Activated CD8-positive, alpha-beta T cell treated with anti-CD3 and anti-CD28 coated beads for 36 hours (primary cell): ENCODE measurements around the gene CREBL2. TPM values are rescaled to one million over a fixed set of nuclear protein-coding genes. Genes with fewer than 3 reads are reported as not detected.
A peak's percentile ranks its signal among the peaks of the same experiment; 100 is the strongest.
"Not testable (repeated sequence)": the region's sequence is repeated elsewhere in the genome, so short reads cannot be mapped to it uniquely, and the experiment has no call there.

Experiments used
- ATAC-seq: fragments of 200-7000 bp; cut with Tn5 transposase; one replicate; pipeline ENCODE4 v1.10.0; 2021; ENCODE audit warnings: mild to moderate bottlenecking, moderate library complexity
- CTCF ChIA-PET: fragments of 350-600 bp; sonication (Branson Sonifier 250); formaldehyde crosslinking; loops from one replicate; lab custom pipeline; 2021; ENCODE audit warnings: antibody characterized with exemption; lab: Charles Lee
- POLR2A ChIA-PET: fragments of 350-600 bp; sonication (Branson Sonifier 250); formaldehyde crosslinking; loops from one replicate; lab custom pipeline; 2021; ENCODE audit warnings: antibody characterized with exemption; lab: Charles Lee
- DNase-seq: peaks from one replicate; pipeline ENCODE4 v3.0.0-alpha.2; 2020
- H3K27ac Mint-ChIP-seq: one replicate; pipeline ENCODE4 v1.8.0; 2021; ENCODE audit warnings: mild to moderate bottlenecking, mixed read lengths
- H3K27me3 Mint-ChIP-seq: one replicate; pipeline ENCODE4 v1.8.0; 2021; ENCODE audit warnings: mixed read lengths
- H3K36me3 Mint-ChIP-seq: one replicate; pipeline ENCODE4 v1.8.0; 2021; ENCODE audit warnings: low read depth, mixed read lengths
- H3K4me1 Mint-ChIP-seq: one replicate; pipeline ENCODE4 v1.8.0; 2021; ENCODE audit warnings: low read depth, mixed read lengths
- H3K4me3 Mint-ChIP-seq: one replicate; pipeline ENCODE4 v1.8.0; 2021; ENCODE audit warnings: mild to moderate bottlenecking, moderate library complexity, mixed read lengths
- H3K9me3 Mint-ChIP-seq: one replicate; pipeline ENCODE4 v1.8.0; 2021; ENCODE audit warnings: mixed read lengths
- intact Hi-C: fragments of 100-400 bp; cut with micrococcal nuclease; formaldehyde crosslinking; loops from one replicate; pipeline ENCODE4 v1.10.0; 2022
- total RNA-seq, 2 experiments: library from RNA; stranded (reverse); gene quantifications; one replicate each; pipeline ENCODE4 v1.2.3, GENCODE V29; 2021
- TF ChIP-seq, protein P1 (sequence below): fragments of 200-600 bp; IDR thresholded peaks from one replicate; pipeline ENCODE4 v1.8.0; 2022; ENCODE audit warnings: antibody characterized with exemption, mild to moderate bottlenecking

The CREBL2 gene
- total RNA-seq, 2 experiments from 2014 or later = 12.7 to 14.9 TPM

DNA sequence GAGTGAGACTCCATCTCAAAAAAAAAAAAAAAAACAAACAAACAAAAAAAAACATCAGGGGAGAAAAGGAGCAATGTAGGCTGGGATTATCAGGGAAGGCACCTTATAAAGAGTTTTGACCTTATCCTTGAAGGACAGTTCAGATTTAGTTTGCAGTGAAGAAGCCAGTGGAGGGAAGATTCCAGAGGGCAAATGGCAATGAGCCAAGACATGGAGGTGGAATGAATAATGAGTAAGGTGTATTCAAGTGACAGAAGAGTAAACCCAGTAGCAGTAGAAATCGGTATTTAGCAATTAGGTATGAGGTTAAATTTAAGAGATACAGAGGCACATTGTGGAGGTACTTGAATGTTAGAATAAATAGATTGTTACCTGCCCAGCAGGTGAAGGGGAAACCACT is 46.8 kb upstream of the CREBL2 start:
- ChIA-PET POLR2A (no interaction called here), CTCF (interaction anchor here (0.6 to 2.6 kb wide), 17 partner anchors 8 to 207 kb away, joined by 3 to 34 read pairs (median 4); no protein-coding TSS in a partner anchor)
- Mint-ChIP-seq H3K27ac (no peak overlapping the region), H3K4me1 (peaks cover 17% of the 10 kb centered on the region), H3K9me3 (peaks cover 3% of the 10 kb centered on the region), H3K4me3 (no peak overlapping the region), H3K27me3 (no peaks in the 10 kb centered on the region), H3K36me3 (peaks cover 3% of the 10 kb centered on the region)
- TF ChIP-seq, protein P1, sequence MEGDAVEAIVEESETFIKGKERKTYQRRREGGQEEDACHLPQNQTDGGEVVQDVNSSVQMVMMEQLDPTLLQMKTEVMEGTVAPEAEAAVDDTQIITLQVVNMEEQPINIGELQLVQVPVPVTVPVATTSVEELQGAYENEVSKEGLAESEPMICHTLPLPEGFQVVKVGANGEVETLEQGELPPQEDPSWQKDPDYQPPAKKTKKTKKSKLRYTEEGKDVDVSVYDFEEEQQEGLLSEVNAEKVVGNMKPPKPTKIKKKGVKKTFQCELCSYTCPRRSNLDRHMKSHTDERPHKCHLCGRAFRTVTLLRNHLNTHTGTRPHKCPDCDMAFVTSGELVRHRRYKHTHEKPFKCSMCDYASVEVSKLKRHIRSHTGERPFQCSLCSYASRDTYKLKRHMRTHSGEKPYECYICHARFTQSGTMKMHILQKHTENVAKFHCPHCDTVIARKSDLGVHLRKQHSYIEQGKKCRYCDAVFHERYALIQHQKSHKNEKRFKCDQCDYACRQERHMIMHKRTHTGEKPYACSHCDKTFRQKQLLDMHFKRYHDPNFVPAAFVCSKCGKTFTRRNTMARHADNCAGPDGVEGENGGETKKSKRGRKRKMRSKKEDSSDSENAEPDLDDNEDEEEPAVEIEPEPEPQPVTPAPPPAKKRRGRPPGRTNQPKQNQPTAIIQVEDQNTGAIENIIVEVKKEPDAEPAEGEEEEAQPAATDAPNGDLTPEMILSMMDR = no peak
- DNase-seq = no peak
- intact Hi-C loops = loop anchor here (1.0 to 5.0 kb wide), 3 partner anchors 58 to 189 kb away; no protein-coding TSS in a partner anchor
- no peak for ATAC-seq

DNA sequence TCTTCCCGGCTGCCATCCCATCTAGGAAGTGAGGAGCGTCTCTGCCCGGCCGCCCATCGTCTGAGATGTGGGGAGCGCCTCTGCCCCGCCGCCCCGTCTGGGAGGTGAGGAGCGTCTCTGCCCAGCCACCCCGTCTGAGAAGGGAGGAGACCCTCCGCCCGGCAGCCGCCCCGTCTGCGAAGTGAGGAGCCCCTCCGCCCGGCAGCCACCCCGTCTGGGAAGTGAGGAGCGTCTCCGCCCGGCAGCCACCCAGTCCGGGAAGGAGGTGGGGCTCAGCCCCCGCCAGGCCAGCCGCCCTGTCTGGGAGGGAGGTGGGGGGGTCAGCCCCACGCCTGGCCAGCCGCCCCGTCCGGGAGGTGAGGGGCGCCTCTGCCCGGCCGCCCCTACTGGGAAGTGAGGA is 45.7 kb upstream of the CREBL2 start:
- H3K36me3 Mint-ChIP-seq, intact Hi-C loops, H3K27me3 Mint-ChIP-seq, POLR2A ChIA-PET, DNase-seq, ATAC-seq, H3K9me3 Mint-ChIP-seq, H3K27ac Mint-ChIP-seq, H3K4me3 Mint-ChIP-seq, CTCF ChIA-PET: not testable (repeated sequence)
- peaks cover 11% of the 10 kb centered on the region for H3K4me1 Mint-ChIP-seq

GRCh38 chr12:12572659-12573058 is 39.0 kb upstream of the CREBL2 start:
- no peak overlapping the region for H3K27ac Mint-ChIP-seq
- TF ChIP-seq, protein P1 = no peak
- H3K36me3 Mint-ChIP-seq = no peaks in the 10 kb centered on the region
- ChIA-PET CTCF (interaction anchor here (1.1 to 2.3 kb wide), 4 partner anchors 9 to 83 kb away, joined by 3 to 13 read pairs (median 4); partner anchors contain the start of gene DUSP16), POLR2A (interaction anchor here (0.6 kb wide), 1 partner anchor 15 kb away, joined by 3 read pairs; no protein-coding TSS in a partner anchor)
- no peak for DNase-seq
- H3K9me3 Mint-ChIP-seq = no peaks in the 10 kb centered on the region
- no peak for ATAC-seq
- intact Hi-C loops = no loop called here
- H3K27me3 Mint-ChIP-seq = no peaks in the 10 kb centered on the region
- H3K4me1 Mint-ChIP-seq = no peaks in the 10 kb centered on the region
- H3K4me3 Mint-ChIP-seq = no peak overlapping the region

GRCh38 chr12:12577786-12578185 is 33.9 kb upstream of the CREBL2 start:
- intact Hi-C loops = no loop called here
- Mint-ChIP-seq H3K4me1 (peaks cover 11% of the 10 kb centered on the region), H3K4me3 (no peak overlapping the region), H3K27me3 (no peaks in the 10 kb centered on the region), H3K27ac (no peak overlapping the region), H3K36me3 (no peaks in the 10 kb centered on the region), H3K9me3 (no peaks in the 10 kb centered on the region)
- TF ChIP-seq, protein P1 = no peak
- DNase-seq = no peak
- POLR2A ChIA-PET = interaction anchor here (1.2 kb wide), 1 partner anchor 14 kb away, joined by 4 read pairs; no protein-coding TSS in a partner anchor
- CTCF ChIA-PET = interaction anchor here (1.6 to 3.6 kb wide), 2 partner anchors 14 to 78 kb away, joined by 5 to 19 read pairs; partner anchors contain the start of gene DUSP16
- ATAC-seq = peak; percentile 35

- intact Hi-C loops, H3K36me3 Mint-ChIP-seq, ATAC-seq, CTCF ChIA-PET, H3K27me3 Mint-ChIP-seq, DNase-seq, H3K9me3 Mint-ChIP-seq, H3K4me3 Mint-ChIP-seq, H3K27ac Mint-ChIP-seq: not testable (repeated sequence)
- H3K4me1 Mint-ChIP-seq = peaks cover 31% of the 10 kb centered on the region
- POLR2A ChIA-PET = interaction anchor here (0.9 kb wide), 1 partner anchor 11 kb away, joined by 3 read pairs; no protein-coding TSS in a partner anchor
Observed at GRCh38 chr12:12580716-12581115, 31.0 kb upstream of the CREBL2 start.

- Mint-ChIP-seq H3K4me1 (peaks cover 36% of the 10 kb centered on the region), H3K9me3 (no peaks in the 10 kb centered on the region), H3K27me3 (peaks cover 1% of the 10 kb centered on the region), H3K27ac (peak overlapping the region; percentile 82), H3K36me3 (no peaks in the 10 kb centered on the region), H3K4me3 (no peak overlapping the region)
- intact Hi-C loops = no loop called here
- DNase-seq (peak; percentile 18), ATAC-seq (peak; percentile 21)
- ChIA-PET POLR2A (interaction anchor here (0.6 kb wide), 1 partner anchor 1406 kb away, joined by 3 read pairs; no protein-coding TSS in a partner anchor), CTCF (interaction anchor here (0.9 kb wide), 1 partner anchor 19 kb away, joined by 3 read pairs; the partner anchor contains the start of gene DUSP16)
- TF ChIP-seq, protein P1 = no peak
Observed at GRCh38 chr12:12582193-12582881, 29.3 kb upstream of the CREBL2 start.
